Measurements from ENCODE around the gene MACROD1.

MACROD1 gene

GRCh38 chr11:64152841-64153691, 12.8 kb downstream of the MACROD1 start:
- DNase-seq (ENCODE audit: low read depth) = peak; percentile 64

DNA sequence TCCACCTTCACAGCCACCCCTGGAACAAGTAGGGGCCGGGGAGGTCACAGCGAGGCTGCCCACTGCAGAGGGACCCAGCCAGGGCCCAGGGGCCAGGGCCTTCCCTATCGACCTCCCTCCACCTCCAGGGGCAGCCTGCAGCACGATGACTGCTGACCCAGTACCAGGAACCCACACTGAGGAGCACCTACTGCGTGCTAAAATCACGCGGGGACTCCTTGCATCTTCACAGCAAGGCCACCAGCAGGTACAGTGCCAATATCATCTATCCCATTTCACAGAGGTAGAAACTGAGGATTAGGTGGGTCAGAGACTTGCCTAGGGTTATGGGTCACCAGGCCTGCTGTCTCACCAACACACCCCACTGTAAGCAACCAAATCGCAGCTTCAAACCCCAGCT, 14.6 kb downstream of the MACROD1 start:
- no peak for DNase-seq (ENCODE audit: low read depth)

GRCh38 chr11:64150481-64151239, 15.3 kb downstream of the MACROD1 start:
- no peak for DNase-seq (ENCODE audit: low read depth)

- no peak for DNase-seq (ENCODE audit: low read depth)
These were observed 15.9 kb downstream of the MACROD1 start for GRCh38 chr11:64150051-64150450.

DNA sequence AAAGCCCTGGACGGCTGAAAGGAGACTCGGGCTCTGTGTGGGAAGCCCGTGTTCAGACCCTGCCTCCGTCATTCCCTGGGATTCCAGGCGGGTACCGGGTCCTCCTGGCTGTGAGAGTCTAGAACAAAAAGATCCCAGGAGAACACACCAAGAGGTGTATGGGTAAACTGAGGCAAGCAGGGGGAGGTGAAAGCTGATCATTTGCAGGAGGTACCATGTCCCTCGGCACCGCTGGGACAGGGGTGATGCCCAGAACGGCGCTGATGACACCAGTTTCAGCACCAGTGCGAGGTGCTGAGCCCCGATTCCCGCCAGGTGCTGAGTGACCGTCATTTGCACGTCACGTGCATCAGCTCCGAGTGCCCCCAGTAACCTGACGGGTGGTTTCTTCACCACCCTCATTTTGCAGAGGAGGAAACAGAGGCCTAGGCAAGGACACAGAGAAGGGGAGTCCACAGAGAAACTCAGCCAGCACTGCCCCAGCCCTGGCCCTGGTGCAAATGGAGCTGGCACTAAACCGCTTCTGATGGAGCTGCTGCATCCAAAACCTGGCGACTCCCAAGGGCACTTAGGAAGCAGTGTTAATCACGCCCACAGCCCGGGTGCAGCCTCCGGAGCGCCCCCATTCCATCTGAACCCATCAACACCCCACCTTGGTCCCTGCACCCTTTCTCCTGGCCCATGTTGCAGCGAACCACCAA, 16.8 kb downstream of the MACROD1 start:
- DNase-seq (ENCODE audit: low read depth) = no peak

DNA sequence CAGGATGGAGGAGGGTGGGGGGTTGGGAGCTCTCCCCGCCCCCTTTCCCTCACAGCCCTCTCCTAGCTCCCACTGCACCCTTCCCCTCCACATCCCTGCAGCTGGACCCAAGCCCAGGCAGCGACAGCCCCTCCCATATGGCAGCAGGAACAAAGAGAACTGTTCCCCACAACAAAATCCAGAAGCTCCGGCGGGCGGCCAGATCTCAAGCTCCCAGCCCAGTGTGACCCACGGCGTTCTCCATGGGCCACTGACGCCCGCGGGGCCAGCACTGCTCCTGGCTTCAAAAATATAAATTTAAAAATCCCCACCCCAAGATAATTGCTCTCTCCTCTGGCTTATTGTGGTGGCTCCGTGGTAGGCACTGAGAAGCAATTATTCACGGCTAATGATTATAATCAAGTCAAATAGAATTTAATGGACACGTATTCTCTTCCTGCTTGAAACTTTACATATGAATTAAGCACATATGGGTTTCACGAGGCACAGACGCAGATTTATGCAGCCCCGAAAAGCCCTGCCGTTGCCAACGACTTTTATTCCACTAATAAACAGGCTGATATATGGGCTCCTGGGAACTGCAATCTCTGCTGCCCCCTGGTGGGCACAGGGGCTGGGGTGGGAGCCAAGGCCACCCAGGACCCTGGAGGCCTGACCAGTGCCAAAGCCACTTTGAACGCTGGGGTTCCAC, 17.5 kb downstream of the MACROD1 start:
- DNase-seq (ENCODE audit: low read depth) = peak; percentile 61

GRCh38 chr11:64146036-64146955, 19.6 kb downstream of the MACROD1 start:
- DNase-seq (ENCODE audit: low read depth) = peak; percentile 40

DNA sequence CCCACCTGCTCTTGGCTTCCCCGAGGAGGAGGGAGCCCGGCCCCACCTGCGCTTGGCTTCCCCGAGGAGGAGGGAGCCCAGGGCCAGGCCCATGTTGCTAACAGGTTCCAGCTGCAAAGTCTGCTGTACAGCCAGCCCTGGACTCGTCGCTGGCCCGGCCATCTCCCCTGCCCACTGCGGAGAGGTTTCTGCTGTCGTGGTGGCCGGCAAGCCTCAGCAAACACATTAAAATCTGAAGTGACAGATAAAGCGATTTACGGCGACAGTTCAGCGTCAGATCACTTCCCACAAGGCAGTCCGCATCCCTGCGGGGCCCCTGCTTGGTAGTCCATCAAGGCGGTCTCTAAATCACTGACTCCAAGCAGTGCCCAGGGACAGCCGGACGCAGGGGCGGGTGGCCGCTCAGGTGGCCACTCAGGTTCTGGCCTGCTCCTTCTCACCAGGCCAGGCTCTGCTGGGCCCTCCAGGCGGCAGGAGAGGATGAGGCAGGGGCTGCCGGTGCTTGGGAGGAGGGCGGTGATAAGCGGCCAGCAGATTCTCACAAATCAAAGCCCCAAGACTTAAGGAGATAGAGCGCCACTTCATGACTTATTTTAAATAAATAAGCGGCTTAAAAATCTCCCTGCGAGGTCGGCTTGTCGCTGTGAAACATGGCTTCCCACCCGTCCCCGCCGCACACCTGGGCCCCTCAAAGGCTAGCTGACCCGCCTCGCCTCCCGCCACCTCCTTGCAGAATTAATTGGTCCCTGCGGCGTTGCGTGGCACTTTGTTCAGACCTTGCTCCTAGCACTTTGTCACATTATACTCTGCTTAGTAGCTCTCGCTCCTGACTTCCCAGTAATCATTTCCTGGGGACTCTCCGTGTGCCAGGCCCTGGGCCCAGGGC, 21.1 kb downstream of the MACROD1 start:
- no peak for DNase-seq (ENCODE audit: low read depth)

DNA sequence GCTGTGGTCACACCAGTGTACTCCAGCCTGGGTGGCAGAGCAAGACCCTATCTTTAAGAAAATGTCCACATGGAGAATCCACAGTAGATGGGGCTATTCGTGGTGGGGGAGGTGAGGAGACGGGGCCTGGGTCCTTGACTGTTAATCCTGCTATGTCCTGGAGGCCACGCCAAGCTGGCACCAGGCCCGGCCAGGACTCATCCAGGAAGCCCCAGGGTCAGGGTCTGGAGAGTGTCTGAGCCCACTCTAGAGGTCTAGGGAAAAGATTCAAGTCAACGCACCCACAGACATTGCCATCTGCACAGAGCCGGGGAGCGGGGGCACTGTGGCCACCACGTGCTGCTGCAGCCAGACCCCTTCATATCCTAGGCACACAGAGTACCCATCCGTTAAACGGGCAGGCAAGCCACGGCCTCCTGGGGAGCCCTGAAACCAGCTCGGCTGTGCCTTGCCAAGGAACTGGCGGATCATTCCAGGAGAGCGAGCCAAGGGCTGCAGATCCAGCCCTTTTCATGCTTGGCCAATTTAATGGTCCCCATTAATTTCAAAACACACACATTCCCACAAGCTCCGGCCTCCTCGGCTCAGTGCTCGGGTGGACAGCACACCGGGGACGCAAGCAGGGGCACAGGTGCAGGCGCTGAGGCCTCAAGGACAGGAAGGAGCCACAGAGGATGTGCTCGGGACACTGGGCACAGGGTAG, 24.7 kb downstream of the MACROD1 start:
- DNase-seq (ENCODE audit: low read depth) = no peak

DNA sequence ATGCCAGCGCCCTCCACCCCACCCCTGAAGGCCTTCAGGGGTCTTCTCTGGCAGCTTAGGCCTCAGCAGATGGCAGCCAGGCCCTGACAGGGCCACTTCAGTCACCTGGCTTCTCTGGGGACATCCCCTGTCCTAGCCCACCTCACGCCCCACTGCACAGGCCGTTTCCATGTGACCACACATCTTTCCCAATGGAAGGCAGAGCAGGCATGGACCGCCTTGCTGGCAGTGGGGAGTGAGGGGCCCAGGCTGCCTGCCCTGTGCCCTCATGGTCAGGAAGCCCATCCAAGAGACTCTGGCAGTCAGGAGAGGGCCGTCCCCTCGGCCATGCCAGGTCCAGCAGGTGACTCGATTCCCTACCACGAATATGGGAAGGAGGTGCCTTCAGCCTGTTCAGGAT, 25.8 kb downstream of the MACROD1 start:
- DNase-seq (ENCODE audit: low read depth) = no peak

DNA sequence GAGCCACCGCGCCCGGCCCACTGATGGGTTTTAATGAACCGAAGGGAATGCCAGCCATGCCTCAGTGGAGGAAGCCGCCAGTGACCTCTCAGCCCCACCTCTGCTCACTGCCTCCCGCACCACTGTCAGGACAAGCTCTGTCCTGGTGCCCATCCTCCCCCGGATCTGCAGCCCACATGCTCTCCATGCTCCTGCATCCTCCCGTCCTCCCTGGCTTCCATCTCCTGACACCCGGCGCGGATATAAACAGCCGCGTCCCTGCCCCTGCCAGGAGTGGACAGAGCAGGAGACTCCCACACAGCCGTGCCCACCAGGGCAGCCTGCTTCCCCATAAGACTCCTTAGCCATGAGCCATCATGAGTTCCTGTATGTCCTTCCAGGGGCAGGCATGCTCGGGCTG, 26.9 kb downstream of the MACROD1 start:
- DNase-seq (ENCODE audit: low read depth) = no peak

GRCh38 chr11:64138398-64138797, 27.5 kb downstream of the MACROD1 start:
- DNase-seq (ENCODE audit: low read depth) = no peak

GRCh38 chr11:64136765-64137441, 29.0 kb downstream of the MACROD1 start:
- no peak for DNase-seq (ENCODE audit: low read depth)

DNA sequence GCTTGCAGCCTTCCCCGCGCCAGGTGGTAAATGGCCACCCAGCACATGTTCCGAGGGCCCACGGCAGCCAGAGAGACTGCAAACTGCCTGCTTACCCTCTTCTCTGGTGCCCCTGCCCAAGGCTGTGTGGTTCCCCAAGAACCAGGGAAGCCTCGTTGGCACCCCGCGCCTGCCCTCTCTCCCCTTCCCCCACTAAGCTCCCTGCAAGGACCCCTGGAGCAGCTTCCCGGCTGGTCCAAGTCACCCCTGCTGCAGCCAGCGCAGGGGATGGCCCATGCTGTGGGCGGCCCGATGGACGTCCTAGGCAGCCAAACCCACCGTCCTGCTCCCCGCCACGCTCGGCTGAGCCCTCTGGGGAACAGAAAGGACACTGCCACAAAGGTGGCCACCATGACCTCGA, 30.2 kb downstream of the MACROD1 start:
- DNase-seq (ENCODE audit: low read depth) = no peak

- DNase-seq (ENCODE audit: low read depth) = no peak
These were observed 30.9 kb downstream of the MACROD1 start for GRCh38 chr11:64134963-64135362.

GRCh38 chr11:64132982-64133705, 32.8 kb downstream of the MACROD1 start:
- DNase-seq (ENCODE audit: low read depth) = no peak

GRCh38 chr11:64132191-64132771, 33.6 kb downstream of the MACROD1 start:
- no peak for DNase-seq (ENCODE audit: low read depth)

All from activated T-helper 9 cell treated with anti-CD3 and anti-CD28 coated beads, Interleukin-2, amount 50 U/mL, for 16 hours (primary cell).